HG03064 (cell line): ENCODE measurements around the gene XYLT1.

Experiments
- ATAC-seq: cut with Tn5 transposase; IDR thresholded peaks from one replicate; pipeline ENCODE4 v1.9.1; 2021; ENCODE audit warnings: low read depth; ENCODE audit not compliant: unreplicated experiment

XYLT1 gene

GRCh38 chr16:17212606-17213005 lies 258.2 kb downstream of the XYLT1 start:
- no peak for ATAC-seq

- no peak for ATAC-seq
Observed at GRCh38 chr16:17211797-17212196, 259.0 kb downstream of the XYLT1 start.

- ATAC-seq: no peak
Observed at GRCh38 chr16:17206712-17207111, 264.0 kb downstream of the XYLT1 start.

GRCh38 chr16:17205279-17206211 lies 265.2 kb downstream of the XYLT1 start:
- no peak for ATAC-seq

GRCh38 chr16:17204644-17205043 lies 266.1 kb downstream of the XYLT1 start:
- no peak for ATAC-seq

- no peak for ATAC-seq
Observed at GRCh38 chr16:17204206-17204605, 266.6 kb downstream of the XYLT1 start.

GRCh38 chr16:17203424-17203823 lies 267.3 kb downstream of the XYLT1 start:
- ATAC-seq: no peak

- ATAC-seq: no peak
Observed at GRCh38 chr16:17199135-17199534, 271.6 kb downstream of the XYLT1 start.

- no peak for ATAC-seq
Observed at GRCh38 chr16:17196526-17196925, 274.2 kb downstream of the XYLT1 start.

GRCh38 chr16:17194190-17194780 lies 276.5 kb downstream of the XYLT1 start:
- ATAC-seq: no peak

- ATAC-seq: no peak
Observed at GRCh38 chr16:17193566-17194100, 277.1 kb downstream of the XYLT1 start.

- ATAC-seq: no peak
Observed at GRCh38 chr16:17184026-17184425, 286.7 kb downstream of the XYLT1 start.

- ATAC-seq: no peak
Observed at GRCh38 chr16:17177959-17178905, 292.5 kb downstream of the XYLT1 start.

- no peak for ATAC-seq
Observed at GRCh38 chr16:17177242-17177958, 293.4 kb downstream of the XYLT1 start.

GRCh38 chr16:17176199-17176598 lies 294.6 kb downstream of the XYLT1 start:
- ATAC-seq: no peak

GRCh38 chr16:17173281-17173680 lies 297.5 kb downstream of the XYLT1 start:
- no peak for ATAC-seq

GRCh38 chr16:17171250-17172143 lies 299.3 kb downstream of the XYLT1 start:
- ATAC-seq: no peak

- no peak for ATAC-seq
Observed at GRCh38 chr16:17170435-17170834, 300.3 kb downstream of the XYLT1 start.

- no peak for ATAC-seq
Observed at GRCh38 chr16:17168181-17168580, 302.6 kb downstream of the XYLT1 start.
